HepG2 (cell line): ENCODE measurements around the gene CD4. TPM values are rescaled to one million over a fixed set of nuclear protein-coding genes. Genes with fewer than 3 reads are reported as not detected.

Experiments used
- ATF2 ChIP-seq: sonication (generic); formaldehyde crosslinking; IDR thresholded peaks from 2 replicates; pipeline ENCODE4 v1.4.0; 2020; ENCODE audit warnings: missing genetic modification reagents
- GZF1 ChIP-seq: sonication (generic); formaldehyde crosslinking; IDR thresholded peaks from 2 replicates; pipeline ENCODE4 v1.5.1; 2020; ENCODE audit warnings: mild to moderate bottlenecking, missing genetic modification reagents
- JUND ChIP-seq: sonication (generic); formaldehyde crosslinking; IDR thresholded peaks from 2 replicates; pipeline ENCODE4 v1.8.0; 2022; ENCODE audit warnings: mild to moderate bottlenecking, missing genetic modification reagents
- KDM1A ChIP-seq: IDR thresholded peaks from 2 replicates; pipeline ENCODE4 v1.6.1; 2016; ENCODE audit warnings: missing compliant biosample characterization
- NFIB ChIP-seq: sonication (generic); formaldehyde crosslinking; IDR thresholded peaks from 2 replicates; pipeline ENCODE4 v1.9.0; 2021; ENCODE audit warnings: missing genetic modification reagents, mild to moderate bottlenecking, borderline replicate concordance
- NRL ChIP-seq: sonication (generic); formaldehyde crosslinking; IDR thresholded peaks from 2 replicates; pipeline ENCODE4 v1.5.0; 2020; ENCODE audit warnings: missing genetic modification reagents, mild to moderate bottlenecking, moderate library complexity, borderline replicate concordance
- PAXIP1 ChIP-seq: sonication (generic); formaldehyde crosslinking; conservative IDR thresholded peaks from 2 replicates; pipeline ENCODE4 v1.4.0; 2020; ENCODE audit warnings: mild to moderate bottlenecking, missing genetic modification reagents, moderate library complexity
- RBAK ChIP-seq: sonication (generic); formaldehyde crosslinking; IDR thresholded peaks from 2 replicates; pipeline ENCODE4 v1.5.1; 2020; ENCODE audit warnings: mild to moderate bottlenecking, missing genetic modification reagents
- RCOR2 ChIP-seq: IDR thresholded peaks from 2 replicates; pipeline ENCODE4 v1.6.1; 2016; ENCODE audit warnings: missing biosample characterization, missing genetic modification reagents
- SAP130 ChIP-seq: IDR thresholded peaks from 2 replicates; pipeline ENCODE4 v1.6.1; 2016; ENCODE audit warnings: low read depth
- SATB2 ChIP-seq: sonication (generic); formaldehyde crosslinking; IDR thresholded peaks from 2 replicates; pipeline ENCODE4 v1.5.0; 2020; ENCODE audit warnings: missing genetic modification reagents
- SP5 ChIP-seq: IDR thresholded peaks from 2 replicates; pipeline ENCODE4 v1.6.1; 2016; ENCODE audit warnings: low read depth, borderline replicate concordance
- TCF12 ChIP-seq, 2 experiments: fragments of 450-650 bp in 1 of 2; sonication (generic) in 1 of 2; formaldehyde crosslinking in 1 of 2; IDR thresholded peaks; 2 replicates each; pipeline versions ENCODE4 v1.6.1 to v1.8.0; 2017 to 2022; ENCODE audit warnings: antibody characterized with exemption in 1 of 2, mild to moderate bottlenecking in 1 of 2, missing genetic modification reagents in 1 of 2, moderate library complexity in 1 of 2
- ZBTB38 ChIP-seq: sonication (generic); formaldehyde crosslinking; IDR thresholded peaks from 2 replicates; pipeline ENCODE4 v1.5.1; 2020; ENCODE audit warnings: mild to moderate bottlenecking, missing genetic modification reagents
- ZNF124 ChIP-seq: sonication (generic); formaldehyde crosslinking; IDR thresholded peaks from 2 replicates; pipeline ENCODE4 v1.4.0; 2020; ENCODE audit warnings: missing genetic modification reagents
- ZNF33B ChIP-seq: sonication (generic); formaldehyde crosslinking; IDR thresholded peaks from 2 replicates; pipeline ENCODE4 v1.5.1; 2020; ENCODE audit warnings: mild to moderate bottlenecking, missing genetic modification reagents
- ZNF383 ChIP-seq: sonication (generic); formaldehyde crosslinking; IDR thresholded peaks from 2 replicates; pipeline ENCODE4 v1.4.0; 2020; ENCODE audit warnings: missing genetic modification reagents, mild to moderate bottlenecking, borderline replicate concordance
- ZNF607 ChIP-seq: sonication (generic); formaldehyde crosslinking; IDR thresholded peaks from 2 replicates; pipeline ENCODE4 v1.5.1; 2020; ENCODE audit warnings: missing genetic modification reagents, mild to moderate bottlenecking, borderline replicate concordance
- ZNF773 ChIP-seq: sonication (generic); formaldehyde crosslinking; IDR thresholded peaks from 2 replicates; pipeline ENCODE4 v1.4.0; 2020; ENCODE audit warnings: missing genetic modification reagents, borderline replicate concordance
- polyA plus RNA-seq, 8 experiments: library from polyadenylated mRNA; depleted of rRNA in 3 of 8; stranded (reverse) in 7 of 8; unstranded in 1 of 8; fragments of >200 nt; fragmentation: Illumina TruSeq in 4 of 8; extraction: Trizol in 4 of 8; gene quantifications; 2 replicates each; pipeline versions ENCODE4 v1.2.1 to v1.2.3, GENCODE V29; 2011 to 2016; ENCODE audit warnings: low read depth in 4 of 8, missing spikeins in 1 of 8, mixed read lengths in 1 of 8; ENCODE audit not compliant: insufficient read depth in 1 of 8
- total RNA-seq, 5 experiments: library from RNA; depleted of rRNA; stranded (reverse); fragments of >200 nt; fragmentation: Illumina TruSeq; extraction: Trizol; gene quantifications; 2 replicates each; pipeline ENCODE4 v1.2.3, GENCODE V29; 2016; ENCODE audit warnings: low read depth in 1 of 5
- TF ChIP-seq, protein P1 (sequence below): sonication (generic); formaldehyde crosslinking; IDR thresholded peaks from 2 replicates; pipeline ENCODE4 v1.5.1; 2020; ENCODE audit warnings: mild to moderate bottlenecking, missing genetic modification reagents

CD4 gene
- total and polyA plus RNA-seq, 2 of the 13 experiments (the other 11 are each of a cell fraction or from before 2014, with no cell fraction given): 0.07 to 0.95 TPM

GRCh38 chr12:6778574-6779550 is 10.5 kb upstream of the CD4 start (continued):
- TF ChIP-seq NFIB (no peak), KDM1A (no peak), ZNF607 (CRISPR knock-in tag) (peak; percentile 86), ZNF773 (CRISPR knock-in tag) (no peak), RCOR2 (CRISPR knock-in tag) (0 out of 2 replicates have a peak, but pooled peaks have one; percentile 38), RBAK (CRISPR knock-in tag) (no peak), JUND (CRISPR knock-in tag) (no peak), ATF2 (CRISPR knock-in tag) (peak; percentile 56; the same call in 1 of the 2 replicates), GZF1 (CRISPR knock-in tag) (no peak), SP5 (peak; percentile 66), ZNF124 (no peak; the same call in 1 of the 2 replicates), ZNF33B (no peak), ZBTB38 (CRISPR knock-in tag) (peak; percentile 87), SATB2 (CRISPR knock-in tag) (no peak), NRL (CRISPR knock-in tag) (0 out of 2 replicates have a peak, but pooled peaks have one; percentile 43), PAXIP1 (CRISPR knock-in tag) (peak; percentile 76), ZNF383 (CRISPR knock-in tag) (no peak), TCF12 (IDR thresholded peaks at IDR 0.05) (no peak), TCF12 (CRISPR knock-in tag; IDR thresholded peaks at IDR 0.05) (peak; percentile 79; the same call in 1 of the 2 replicates), SAP130 (CRISPR knock-in tag) (peak; percentile 80)
- TF ChIP-seq, protein P1, sequence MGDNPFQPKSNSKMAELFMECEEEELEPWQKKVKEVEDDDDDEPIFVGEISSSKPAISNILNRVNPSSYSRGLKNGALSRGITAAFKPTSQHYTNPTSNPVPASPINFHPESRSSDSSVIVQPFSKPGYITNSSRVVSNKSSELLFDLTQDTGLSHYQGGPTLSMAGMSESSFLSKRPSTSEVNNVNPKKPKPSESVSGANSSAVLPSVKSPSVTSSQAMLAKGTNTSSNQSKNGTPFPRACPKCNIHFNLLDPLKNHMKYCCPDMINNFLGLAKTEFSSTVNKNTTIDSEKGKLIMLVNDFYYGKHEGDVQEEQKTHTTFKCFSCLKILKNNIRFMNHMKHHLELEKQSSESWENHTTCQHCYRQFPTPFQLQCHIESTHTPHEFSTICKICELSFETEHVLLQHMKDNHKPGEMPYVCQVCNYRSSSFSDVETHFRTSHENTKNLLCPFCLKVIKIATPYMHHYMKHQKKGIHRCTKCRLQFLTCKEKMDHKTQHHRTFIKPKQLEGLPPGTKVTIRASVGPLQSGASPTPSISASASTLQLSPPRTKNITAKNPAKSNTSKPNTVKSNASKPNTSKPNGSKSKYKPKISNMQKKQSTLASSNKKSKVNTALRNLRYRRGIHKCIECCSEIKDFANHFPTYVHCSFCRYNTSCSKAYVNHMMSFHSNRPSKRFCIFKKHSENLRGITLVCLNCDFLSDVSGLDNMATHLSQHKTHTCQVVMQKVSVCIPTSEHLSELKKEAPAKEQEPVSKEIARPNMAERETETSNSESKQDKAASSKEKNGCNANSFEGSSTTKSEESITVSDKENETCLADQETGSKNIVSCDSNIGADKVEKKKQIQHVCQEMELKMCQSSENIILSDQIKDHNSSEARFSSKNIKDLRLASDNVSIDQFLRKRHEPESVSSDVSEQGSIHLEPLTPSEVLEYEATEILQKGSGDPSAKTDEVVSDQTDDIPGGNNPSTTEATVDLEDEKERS (CRISPR knock-in tag): no peak
